ENCODE data around the gene RAC3.

GRCh38 chr17:81984773-81985410, 46.6 kb upstream of the RAC3 start:
- TF ChIP-seq CTCF (IDR thresholded peaks at IDR 0.05) (no peak), POLR2A (IDR thresholded peaks at IDR 0.05) (no peak)
